Ascending aorta (tissue), 2 donors: Measurements from ENCODE around the gene N4BP2L2. TPM values are rescaled to one million over a fixed set of nuclear protein-coding genes. Genes with fewer than 3 reads are reported as not detected.

Experiments used
- DNase-seq, 2 donors: peaks; one replicate each; pipeline ENCODE4 v3.0.0-alpha.2; 2019; ENCODE audit warnings: low spot score in 2 of 2
- H3K27ac ChIP-seq, 2 donors: fragments of 200-600 bp; sonication (generic); one replicate each; pipeline ENCODE4 v1.5.1; 2016 to 2017; ENCODE audit warnings: mild to moderate bottlenecking in 1 of 2
- H3K27me3 ChIP-seq: fragments of 200-600 bp; sonication (generic); one replicate; pipeline ENCODE4 v1.5.1; 2017
- H3K36me3 ChIP-seq, 2 donors: fragments of 200-600 bp; sonication (generic); one replicate each; pipeline ENCODE4 v1.5.1; 2016
- H3K4me1 ChIP-seq, 2 donors: fragments of 200-600 bp; sonication (generic); one replicate each; pipeline ENCODE4 v1.5.1; 2016 to 2017; ENCODE audit warnings: mild to moderate bottlenecking in 1 of 2
- H3K4me3 ChIP-seq, 2 donors: fragments of 200-600 bp; sonication (generic); one replicate each; pipeline ENCODE4 v1.5.1; 2016 to 2017; ENCODE audit warnings: mild to moderate bottlenecking in 1 of 2
- H3K9me3 ChIP-seq, 2 donors: fragments of 200-600 bp; sonication (generic); one replicate each; pipeline ENCODE4 v1.5.1; 2016
- CTCF ChIP-seq, 3 experiments: fragments of 200-600 bp in 2 of 3; fragments of 450-650 bp in 1 of 3; sonication (generic) in 2 of 3; IDR thresholded peaks; one replicate each; pipeline ENCODE4 v1.5.1; 2016 to 2019; ENCODE audit warnings: antibody characterized with exemption in 3 of 3, mild to moderate bottlenecking in 1 of 3, moderate library complexity in 1 of 3
- intact Hi-C: fragments of 100-400 bp; cut with DNase I; formaldehyde crosslinking; loops from one replicate; pipeline ENCODE4 v1.15.1; 2023
- total RNA-seq: library from RNA; depleted of rRNA; stranded (reverse); fragments of >200 nt; gene quantifications from one replicate; pipeline ENCODE4 v1.1.0, GENCODE V29; 2016

N4BP2L2 gene
- total RNA-seq, 1 donor from 2014 or later: 137 TPM

- intact Hi-C loops: no loop called here
- Histone ChIP-seq H3K4me3 (no peak overlapping the region), H3K27ac (peak overlapping the region; percentile 8 to 50), H3K27me3 (no peaks in the 10 kb centered on the region), H3K9me3 (no peaks in the 10 kb centered on the region), H3K4me1 (peaks cover 0 to 7% of the 10 kb centered on the region in 2 donors), H3K36me3 (peaks cover 0 to 10% of the 10 kb centered on the region in 2 donors)
- DNase-seq: no peak
- TF ChIP-seq CTCF (IDR thresholded peaks at IDR 0.05): no peak
Measured at GRCh38 chr13:32476021-32476731, 62.4 kb downstream of the N4BP2L2 start.

GRCh38 chr13:32474999-32475792 lies 63.4 kb downstream of the N4BP2L2 start:
- intact Hi-C loops: no loop called here
- peaks cover 0 to 7% of the 10 kb centered on the region in 2 donors for H3K4me1 ChIP-seq
- H3K9me3 ChIP-seq: no peaks in the 10 kb centered on the region
- no peak for DNase-seq
- no peak for TF ChIP-seq CTCF (IDR thresholded peaks at IDR 0.05)
- H3K27me3 ChIP-seq: no peaks in the 10 kb centered on the region
- H3K36me3 ChIP-seq: peaks cover 0 to 10% of the 10 kb centered on the region in 2 donors
- H3K4me3 ChIP-seq: no peak overlapping the region
- no peak overlapping the region for H3K27ac ChIP-seq

- Histone ChIP-seq H3K4me1 (peaks cover 0 to 7% of the 10 kb centered on the region in 2 donors), H3K4me3 (no peak overlapping the region), H3K9me3 (no peaks in the 10 kb centered on the region), H3K36me3 (peaks cover 0 to 14% of the 10 kb centered on the region in 2 donors), H3K27me3 (no peaks in the 10 kb centered on the region), H3K27ac (no peak overlapping the region)
- intact Hi-C loops: no loop called here
- TF ChIP-seq CTCF (IDR thresholded peaks at IDR 0.05): no peak
- no peak for DNase-seq
Measured at GRCh38 chr13:32473650-32474049, 64.9 kb downstream of the N4BP2L2 start.

DNA sequence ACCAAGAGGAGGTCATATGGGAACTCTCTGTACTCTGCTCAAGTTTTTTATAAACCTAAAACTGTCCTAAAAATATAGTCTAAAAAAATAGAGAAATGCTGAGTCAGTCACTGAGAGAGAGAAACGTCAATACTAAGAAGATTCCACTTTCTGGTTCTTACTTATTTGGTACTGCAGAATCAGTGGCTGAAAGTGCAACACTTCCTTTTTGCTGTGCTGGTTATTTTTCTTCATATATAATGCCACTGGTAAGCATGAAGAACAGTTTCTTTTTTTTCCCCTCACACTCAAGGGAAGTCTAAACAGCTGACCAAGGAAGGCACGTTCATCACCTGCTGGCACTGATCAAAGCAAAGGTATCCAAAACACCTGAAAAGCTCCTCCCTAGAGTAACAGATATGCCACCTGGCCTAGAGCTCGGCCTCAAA lies 66.4 kb downstream of the N4BP2L2 start:
- Histone ChIP-seq H3K4me1 (peaks cover 0 to 7% of the 10 kb centered on the region in 2 donors), H3K27ac (peak overlapping the region in 1 of 2 donors; percentile 27), H3K4me3 (no peak overlapping the region), H3K27me3 (no peaks in the 10 kb centered on the region), H3K36me3 (peaks cover 0 to 8% of the 10 kb centered on the region in 2 donors), H3K9me3 (no peaks in the 10 kb centered on the region)
- DNase-seq: no peak
- no peak for TF ChIP-seq CTCF (IDR thresholded peaks at IDR 0.05)
- intact Hi-C loops: no loop called here

DNA sequence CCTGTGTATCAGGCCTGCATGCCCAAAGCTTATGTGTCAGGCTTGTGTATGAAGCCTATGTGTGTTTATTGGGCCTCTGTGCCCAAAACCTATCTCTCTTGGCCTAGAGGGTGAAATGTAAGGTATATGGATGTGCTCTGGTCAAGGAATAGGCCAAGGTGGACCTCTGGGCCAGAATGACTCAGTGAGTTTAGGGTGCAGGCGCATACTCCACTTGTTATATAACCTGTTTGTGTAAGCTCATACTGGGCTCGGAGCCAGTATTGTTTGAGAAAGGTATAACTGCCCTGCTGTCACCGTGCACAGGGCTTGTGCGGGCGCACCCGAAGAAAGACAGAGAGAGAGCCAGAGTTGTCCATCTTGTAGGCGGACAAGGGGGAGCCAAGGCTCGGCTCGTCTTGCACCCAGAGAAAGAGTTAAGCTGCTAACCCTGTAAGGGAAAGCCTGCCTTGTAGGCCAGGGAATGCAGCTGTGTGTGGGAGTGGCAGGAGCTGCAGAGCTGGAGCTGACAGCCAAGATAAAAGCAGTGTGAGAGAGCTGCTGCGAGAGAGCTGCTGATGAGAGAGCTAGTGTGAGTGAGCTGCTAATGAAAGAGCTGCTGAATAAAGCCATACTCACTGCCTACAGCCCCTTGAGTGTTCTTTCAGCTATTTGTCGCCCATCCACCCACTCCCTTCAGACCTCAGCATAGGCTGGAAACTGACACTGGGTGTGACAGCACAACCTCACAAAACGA lies 67.2 kb downstream of the N4BP2L2 start:
- H3K4me1 ChIP-seq: peaks cover 0 to 7% of the 10 kb centered on the region in 2 donors
- H3K4me3 ChIP-seq: no peak overlapping the region
- intact Hi-C loops: no loop called here
- peaks cover 0 to 3% of the 10 kb centered on the region in 2 donors for H3K36me3 ChIP-seq
- no peak for DNase-seq
- no peaks in the 10 kb centered on the region for H3K27me3 ChIP-seq
- no peak overlapping the region for H3K27ac ChIP-seq
- no peaks in the 10 kb centered on the region for H3K9me3 ChIP-seq
- no peak for TF ChIP-seq CTCF (IDR thresholded peaks at IDR 0.05)
